Endometrium (tissue), 2 donors: ENCODE data around the gene DDX47.
"Not testable (repeated sequence)": the region's sequence is repeated elsewhere in the genome, so short reads cannot be mapped to it uniquely, and the experiment has no call there.

ENCODE experiments used
- FAIRE-seq: peaks from 2 replicates; lab custom pipeline; 2012; peaks lifted over from hg19 to GRCh38; lab: Jason Lieb, UNC
- donor health status: control.
- donor health status: control.

Gene DDX47

DNA sequence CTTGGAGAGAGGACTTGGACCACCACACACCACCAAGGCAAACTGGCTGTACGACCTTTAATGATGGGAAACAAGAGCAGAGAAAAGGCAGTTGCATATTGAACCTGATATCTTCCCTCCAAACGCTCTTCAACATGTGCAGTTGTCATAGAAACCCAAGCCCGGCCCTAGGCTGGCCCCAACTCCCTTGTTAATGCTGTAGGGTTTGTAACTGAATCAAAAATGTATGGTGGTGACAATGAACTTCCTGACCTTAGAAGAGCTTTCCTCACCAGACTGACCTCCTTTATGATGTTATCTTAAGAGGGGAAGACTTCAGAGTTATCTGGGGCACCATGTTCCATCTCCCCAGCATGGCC, 15.4 kb upstream of the DDX47 start:
- FAIRE-seq = no peak

DNA sequence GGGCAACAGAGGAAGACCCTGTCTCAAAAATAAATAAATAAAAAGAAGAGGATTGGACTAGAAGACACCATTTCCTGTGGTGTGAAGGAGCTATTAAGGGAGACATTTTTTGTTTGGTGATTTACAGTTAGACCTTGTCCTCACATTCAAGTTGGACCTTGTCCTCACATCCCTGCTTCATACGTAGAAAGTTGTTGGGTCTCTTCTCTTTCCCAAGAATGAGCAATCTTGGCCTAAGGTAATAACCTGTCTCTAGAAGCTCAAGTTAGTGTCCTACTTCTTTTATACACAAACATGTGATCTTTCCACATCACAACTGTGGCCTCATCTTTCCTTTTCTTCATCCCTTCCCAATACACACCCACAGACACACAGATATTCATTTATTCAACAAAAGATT, 14.7 kb upstream of the DDX47 start:
- FAIRE-seq = no peak

DNA sequence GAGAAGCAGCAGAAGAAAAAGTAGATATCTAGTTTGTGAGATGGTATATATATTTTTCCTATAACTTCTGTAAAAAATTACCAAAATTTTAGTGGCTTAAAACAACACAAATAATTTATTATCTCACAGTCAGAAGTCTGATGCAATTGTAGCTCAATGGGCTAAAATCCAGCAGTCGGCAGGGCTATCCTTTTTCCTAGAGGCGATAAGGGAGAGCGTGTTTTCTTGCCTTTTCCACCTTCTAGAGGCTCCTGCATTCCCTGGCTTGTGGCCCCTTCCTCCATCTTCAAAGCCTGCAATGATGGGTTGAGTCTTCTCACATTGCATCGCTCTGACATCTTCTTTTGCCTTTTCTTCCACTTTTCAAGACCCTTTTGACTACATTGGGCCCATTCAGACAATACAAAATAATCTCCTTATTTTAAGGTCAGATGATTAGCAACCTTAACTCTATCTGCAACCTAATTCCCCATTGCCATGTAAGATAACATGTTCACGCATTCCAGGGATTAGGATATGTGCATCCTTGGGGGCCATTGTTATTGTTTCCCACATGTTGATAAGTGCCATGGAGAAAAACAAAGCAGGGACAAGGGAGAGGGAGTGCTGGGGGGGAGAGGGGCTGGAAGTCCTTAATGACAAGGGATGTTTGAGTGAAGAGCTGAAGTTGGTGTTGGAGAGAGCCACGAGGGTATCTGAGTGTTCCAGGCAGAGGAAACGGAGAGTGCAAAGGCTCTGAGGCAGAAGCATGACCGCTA, 13.8 kb upstream of the DDX47 start:
- no peak for FAIRE-seq

DNA sequence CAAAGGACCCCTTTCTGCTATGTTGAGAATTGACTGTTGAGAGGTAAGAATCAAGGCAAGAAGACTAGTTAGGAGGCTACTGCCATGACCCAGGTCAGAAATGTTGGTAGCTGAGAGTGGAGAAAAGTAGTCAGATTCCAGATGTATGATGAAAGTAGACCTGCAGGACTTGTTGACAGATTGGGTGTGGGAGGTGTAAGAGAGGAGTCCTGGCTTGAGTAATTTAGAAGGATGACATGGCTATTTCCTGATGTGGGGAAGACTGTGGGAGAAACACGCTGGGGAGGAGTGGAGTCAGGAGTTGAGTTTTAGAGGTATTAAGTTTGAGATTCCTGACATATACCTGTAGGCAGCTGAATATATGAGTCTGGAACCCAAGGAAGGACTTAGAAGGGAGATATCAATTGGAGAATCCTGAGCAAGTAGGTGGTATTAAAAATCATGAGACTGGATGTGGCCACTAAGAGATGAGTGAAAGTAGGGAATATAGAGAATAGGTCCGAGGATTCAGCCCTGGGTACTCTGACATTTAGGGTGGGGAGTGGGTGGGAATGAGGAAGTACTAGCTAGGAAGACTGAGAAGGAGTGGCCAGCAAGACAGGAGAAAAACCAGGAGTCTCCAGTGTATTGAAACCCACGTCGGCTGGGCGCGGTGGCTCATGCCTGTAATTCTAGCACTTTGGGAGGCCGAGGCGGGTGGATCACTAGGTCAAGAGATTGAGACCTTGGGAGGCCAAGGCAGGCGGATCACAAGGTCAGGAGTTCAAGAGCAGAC, 12.6 kb upstream of the DDX47 start:
- no peak for FAIRE-seq

DNA sequence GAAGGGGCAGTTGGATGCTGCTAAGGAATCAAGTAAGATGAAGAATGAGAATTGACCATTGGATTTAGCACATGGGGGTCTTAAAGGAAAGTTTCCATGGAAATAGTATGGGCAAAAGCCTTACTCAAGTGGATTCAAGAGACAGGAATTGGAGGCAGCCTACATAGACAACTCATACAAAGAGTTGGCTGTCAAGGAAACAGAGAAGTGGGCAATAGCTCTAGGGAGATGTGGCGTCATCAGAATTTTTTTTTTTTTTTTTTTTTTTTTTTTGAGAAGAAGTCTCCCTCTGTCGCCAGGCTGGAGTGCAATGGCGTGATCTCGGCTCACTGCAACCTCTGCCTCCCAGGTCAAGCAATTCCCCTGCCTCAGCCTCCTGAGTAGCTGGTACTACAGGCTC, 11.5 kb upstream of the DDX47 start:
- not testable (repeated sequence) for FAIRE-seq

DNA sequence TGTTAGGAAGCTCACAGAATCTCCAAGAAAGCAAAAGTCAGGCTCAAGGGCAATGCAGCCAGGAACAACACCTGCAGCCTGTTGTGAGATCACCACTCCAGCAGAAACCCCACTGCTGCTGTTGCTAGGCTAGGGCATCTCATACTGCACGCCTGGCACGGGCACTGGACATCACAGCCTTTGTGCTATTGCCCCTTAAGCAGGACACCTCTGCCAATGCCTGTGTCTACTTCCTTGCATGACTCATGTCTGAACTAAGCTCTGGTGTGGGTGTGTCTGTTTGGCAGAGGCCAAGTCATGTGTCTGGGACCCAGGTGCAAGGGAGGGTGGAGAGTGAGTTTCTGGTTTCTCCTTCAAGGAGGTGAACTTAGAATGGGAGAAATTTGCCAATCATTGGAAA, 10.0 kb upstream of the DDX47 start:
- FAIRE-seq = no peak

DNA sequence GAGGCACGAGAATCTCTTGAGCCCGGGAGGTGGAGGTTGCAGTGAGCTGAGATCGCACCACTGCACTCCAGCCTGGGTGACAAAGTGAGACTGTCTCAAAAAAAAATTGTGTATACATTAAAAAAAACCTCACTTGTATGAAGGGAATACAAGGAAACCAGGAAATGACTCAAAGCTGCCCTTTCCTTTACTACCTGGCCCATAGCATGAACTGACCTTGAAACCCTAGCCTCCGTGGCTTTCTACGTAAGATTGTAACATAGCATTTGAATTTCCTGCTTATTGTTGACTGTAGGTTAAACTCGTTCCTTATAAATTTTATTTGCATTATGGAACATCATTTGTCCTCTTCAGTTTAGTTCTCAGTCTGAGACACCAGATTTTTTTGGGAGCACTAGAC, 9.1 kb upstream of the DDX47 start:
- FAIRE-seq = no peak

DNA sequence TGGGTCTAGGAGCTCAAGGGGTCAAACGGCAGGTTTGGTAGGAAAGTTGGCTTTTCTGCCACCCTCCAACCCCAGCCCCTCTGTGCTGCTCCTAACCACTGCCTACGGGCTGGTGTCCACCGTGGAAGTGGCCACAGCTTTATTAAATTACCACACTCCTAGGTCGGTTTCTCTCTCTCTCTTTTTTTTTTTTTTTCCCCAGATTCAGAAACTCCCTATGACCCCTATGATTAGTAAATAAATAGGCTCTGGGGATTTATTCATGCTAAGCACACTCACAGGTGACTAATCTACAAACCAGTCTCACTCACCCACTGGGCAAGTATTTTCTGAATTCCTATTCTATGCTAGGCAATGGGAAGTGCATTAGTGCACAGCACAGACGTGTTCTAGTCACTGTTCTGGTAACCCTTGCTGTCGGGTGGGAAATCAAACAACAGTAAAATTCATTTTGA, 8.7 kb upstream of the DDX47 start:
- no peak for FAIRE-seq

DNA sequence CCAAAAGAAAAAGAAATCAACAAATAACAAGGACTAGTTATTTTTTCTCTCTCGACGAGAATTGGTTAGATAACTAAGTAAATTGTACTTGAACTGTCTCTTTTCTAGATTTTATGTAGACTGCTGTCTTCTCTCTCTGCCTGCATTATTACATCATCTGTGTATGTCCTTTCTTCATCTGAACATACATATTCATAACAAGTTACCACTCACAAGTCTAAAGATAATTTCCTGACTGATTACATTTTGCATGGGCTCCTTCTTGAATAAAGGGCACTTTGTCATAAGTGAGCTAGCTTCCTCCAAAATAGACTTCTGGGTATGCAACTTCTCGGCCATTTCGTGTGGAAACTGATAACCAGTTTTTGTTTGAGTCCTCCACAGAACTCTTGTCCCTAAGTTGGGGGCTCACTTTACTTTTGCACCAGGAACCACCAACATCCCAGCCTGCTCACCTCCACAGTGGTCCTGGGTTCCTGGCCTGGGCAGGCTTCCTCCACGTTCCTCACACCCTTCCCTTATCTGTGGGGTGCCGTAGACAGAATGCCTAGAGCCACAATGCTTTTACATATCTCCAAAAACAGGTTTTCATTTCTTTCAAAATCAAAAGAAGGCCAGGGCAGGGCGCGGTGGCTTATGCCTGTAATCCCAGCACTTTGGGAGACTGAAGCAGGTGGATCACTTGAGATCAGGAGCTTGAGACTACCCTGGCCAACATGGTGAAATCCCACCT, 6.2 kb upstream of the DDX47 start:
- FAIRE-seq = no peak

DNA sequence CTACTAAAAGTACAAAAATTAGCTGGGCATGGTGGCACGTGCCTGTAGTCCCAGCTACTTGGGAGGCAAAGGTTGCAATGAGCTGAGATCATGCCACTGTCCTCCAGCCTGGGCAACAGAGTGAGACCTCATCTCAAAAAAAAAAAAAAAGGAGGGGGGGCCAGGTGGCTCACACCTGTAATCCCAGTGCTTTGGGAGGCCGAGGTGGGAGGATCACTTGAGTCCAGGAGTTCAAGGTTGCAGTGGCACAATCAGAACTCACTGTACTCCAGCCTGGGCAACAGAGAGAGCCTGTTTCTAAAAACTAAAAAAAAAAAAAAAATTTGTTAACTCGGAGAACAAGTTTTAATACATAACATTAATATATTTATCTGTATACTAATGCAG, 5.6 kb upstream of the DDX47 start:
- FAIRE-seq = not testable (repeated sequence)

DNA sequence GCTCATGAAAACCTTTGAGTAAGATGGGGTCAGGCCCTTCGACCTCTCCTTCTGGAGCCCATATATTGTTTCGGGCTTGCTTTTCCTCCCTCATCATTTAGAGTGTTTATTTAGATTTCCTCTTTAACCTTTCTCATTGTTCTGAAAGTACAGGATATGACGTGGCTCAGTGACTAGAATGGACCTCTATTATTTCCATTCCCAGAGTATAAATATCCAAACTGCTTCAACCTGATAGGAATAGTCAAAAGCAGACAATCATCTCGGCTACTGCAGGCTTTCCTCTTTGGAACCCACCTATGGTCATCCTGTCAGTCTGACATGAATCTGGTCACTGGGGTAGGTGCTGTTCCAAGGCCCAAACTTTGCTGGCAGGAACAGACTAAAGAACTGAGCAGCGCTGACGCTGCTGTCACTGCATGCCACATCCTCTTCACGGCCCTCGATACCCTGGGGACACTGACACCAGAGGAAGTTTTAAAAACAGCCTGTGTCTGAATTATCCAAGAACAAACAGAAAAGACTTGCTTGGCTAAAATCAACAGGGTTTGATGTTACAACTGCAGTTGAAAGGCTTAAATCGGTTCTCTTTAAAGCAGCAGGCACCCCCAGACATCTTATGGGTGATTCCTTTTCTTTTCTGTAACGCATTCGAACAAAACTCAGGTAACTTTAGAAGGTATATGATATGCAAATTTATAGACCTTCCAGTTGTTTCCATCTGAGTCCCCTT, 5.0 kb upstream of the DDX47 start:
- no peak for FAIRE-seq

DNA sequence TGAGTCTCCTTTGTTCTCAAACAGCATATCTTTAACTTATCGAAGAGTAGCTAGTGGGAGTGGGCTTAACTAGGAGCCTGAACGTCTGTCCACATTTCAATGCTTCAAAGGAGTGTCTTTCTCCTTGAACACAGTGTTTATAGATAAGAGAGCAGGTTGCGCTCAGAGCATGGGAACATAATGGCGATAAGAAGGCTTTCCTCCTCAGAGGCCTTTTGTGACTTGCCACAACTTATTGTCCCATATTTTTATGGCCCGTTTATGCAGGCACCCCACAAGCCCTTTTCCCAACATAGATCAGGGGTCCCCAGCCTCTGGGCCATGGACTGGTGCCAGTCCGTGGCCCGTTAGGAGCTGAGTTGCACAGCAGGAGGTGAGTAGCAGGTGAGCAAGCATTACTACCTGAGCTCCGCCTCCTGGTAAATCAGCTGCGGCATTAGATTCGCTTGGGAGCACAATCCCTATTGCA, 2.6 kb upstream of the DDX47 start:
- no peak for FAIRE-seq

DNA sequence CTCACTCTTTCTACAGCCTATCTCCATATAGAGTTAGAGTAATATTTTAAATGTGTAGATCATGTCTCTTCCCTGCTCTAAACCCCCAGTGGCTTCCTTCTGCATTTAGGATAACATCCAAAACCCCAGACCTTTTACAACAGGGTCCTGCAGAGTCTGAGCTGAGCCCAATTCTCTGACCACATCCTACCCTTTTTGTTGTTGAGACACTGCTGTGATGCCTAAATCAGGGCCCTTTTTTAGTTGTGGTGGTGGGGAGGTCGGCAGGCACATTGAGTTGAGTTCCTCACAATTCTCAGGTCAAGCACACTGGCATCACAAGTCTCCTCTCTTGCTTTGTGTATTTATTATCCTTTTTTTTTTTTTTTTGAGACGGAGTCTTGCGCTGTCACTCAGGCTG, 1.8 kb upstream of the DDX47 start:
- FAIRE-seq = no peak

DNA sequence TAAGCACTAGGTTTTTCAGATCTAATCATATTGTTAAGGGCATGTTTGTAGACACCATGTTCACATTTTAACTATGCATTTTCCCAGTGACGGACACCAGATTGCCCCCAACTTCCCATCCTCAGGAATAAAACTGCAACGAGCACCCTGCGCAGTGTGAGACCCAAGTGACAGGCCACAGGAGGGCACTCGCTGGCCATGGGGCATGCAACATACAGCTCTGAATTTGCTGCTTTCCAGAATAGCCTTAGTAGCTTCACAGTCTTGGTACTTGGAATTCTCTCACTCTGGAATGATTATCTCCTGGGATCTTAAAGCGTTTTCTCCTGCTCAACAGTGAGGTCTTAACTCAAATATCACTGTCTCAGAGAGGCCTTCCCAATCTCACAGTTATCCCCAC, 972 bp upstream of the DDX47 start:
- no peak for FAIRE-seq

DNA sequence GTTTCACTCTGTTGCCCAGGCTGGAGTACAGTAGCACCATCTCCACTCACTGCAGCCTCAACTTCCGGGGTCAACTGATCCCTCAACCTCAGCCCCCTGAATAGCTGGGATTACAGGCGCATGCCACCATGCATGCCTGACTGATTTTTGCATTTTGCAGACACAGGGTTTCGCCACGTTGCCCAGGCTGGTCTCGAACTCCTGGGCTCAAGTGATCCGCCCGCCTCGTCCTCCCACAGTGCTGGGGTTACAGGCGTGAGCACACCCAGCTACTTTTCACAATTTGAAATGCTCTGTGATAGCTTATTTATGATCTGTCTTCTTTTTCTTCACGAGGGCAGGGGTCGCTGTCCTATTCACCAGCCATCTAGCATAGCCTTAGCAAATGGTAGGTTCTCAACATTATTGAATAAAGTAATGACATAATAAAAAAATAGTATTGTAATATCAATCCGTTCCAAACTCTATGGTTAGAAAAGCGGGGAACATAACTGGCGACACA, 477 bp upstream of the DDX47 start:
- FAIRE-seq = no peak

DNA sequence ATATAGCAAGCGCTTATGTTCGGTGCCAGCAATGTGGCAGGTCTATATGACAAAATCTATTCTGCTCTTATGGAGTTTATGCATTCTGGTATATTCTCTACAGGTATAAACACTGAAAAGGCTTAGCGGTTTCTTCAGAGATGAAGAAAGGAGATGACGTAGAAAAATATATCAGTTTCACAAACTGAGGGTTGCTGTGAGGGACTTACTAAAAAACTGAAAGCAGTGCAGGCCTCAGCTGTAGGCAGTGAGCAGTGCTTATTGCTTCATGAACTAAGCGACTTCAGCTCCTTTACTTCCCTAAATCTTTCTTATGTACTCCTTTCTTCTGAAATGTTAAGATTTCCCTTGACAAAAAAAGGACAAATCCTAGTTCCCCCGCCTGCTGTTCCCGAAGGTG, 4.5 kb downstream of the DDX47 start:
- no peak for FAIRE-seq

DNA sequence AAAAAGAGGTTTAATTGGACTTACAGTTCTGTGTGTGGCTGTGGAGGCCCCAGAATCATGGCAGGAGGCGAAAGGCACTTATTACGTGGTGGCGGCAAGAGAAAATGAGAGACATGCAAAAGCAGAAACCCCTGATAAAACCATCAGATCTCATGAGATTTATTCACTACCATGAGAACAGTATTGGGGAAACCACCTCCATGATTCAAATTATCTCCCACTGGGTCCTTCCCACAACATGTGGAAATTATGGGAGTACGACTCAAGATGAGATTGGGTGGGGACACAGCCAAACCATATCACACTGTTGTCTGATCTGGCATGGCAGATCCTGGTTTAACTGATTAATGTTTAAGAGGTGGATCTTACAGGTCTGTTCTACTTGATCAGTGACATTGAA, 5.6 kb downstream of the DDX47 start:
- FAIRE-seq = no peak

DNA sequence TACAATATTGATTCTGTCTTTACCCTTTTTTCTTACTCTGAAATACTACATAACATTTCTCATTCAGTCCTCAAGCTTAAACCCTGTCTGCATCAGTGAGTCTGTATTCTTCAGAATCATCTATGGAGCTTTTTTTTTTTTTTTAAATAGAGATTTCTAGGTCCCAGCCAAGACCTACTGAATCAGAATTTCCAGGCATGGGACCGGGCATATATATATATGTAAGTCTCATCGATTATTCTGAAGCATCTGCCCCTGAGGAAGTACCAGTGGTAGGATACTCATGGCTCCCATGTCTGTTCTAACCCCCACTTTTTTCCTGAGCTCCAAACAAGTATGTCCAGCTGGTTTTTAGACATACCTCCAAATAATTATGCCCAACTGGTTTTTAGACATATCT, 6.1 kb downstream of the DDX47 start:
- FAIRE-seq = no peak

DNA sequence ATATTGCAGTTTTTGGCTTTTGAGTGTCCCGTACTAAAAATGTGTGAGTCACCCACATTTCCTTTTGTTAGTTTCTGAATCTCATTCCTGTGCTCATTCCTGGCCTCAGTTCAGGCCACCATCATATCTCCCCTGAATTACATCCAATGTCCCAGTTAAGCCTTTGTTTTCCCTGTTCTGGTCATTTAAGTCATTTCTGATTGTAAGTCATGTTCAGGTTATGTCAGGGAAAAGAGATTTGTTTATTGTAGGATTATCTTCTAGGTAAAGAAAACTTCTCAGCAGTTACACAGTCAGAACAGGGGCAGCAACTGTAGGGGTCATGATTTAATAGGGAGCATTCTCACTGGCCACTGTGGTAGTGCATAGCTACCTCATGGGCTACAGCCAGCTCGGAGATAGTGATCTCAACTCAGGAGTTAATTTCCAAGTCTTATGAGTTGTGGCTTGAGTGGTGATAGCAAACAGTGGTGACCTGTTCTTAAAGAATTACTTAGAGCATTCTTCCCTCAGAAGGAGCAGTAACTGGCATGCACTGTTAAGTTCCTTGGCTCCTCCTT, 6.7 kb downstream of the DDX47 start:
- FAIRE-seq = no peak

DNA sequence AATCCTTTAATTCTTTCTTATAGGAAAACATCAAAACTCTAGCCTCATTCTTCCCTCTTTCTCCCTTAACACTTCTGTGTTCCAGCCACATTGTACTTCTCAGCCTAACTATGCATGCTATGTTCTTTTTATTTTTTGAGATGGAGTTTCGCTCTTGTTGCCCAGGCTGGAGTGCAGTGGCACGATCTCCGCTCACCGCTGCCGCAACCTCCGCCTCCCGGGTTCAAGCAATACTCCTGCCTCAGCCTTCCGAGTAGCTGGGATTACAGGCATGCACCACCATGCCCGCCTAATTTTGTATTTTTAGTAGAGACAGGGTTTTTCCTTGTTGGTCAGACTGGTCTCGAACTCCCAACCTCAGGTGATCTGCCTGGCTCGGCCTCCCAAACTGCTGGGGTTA, 7.2 kb downstream of the DDX47 start:
- not testable (repeated sequence) for FAIRE-seq

DNA sequence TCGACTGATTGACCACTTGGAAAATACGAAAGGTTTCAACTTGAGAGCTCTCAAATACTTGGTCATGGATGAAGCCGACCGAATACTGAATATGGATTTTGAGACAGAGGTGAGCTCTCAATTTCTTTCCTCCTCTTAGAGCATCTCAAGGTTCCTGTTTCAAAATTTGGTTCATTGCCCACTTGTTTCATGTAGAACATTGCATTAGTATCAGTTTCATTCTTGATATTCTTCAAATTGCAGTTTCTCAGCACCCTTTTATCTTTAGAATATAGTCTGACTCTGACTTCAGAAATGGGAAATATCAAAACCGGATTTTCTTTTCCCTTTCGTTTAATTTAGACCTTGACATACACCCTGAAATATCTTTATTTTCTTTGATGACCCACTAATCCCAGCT, 8.8 kb downstream of the DDX47 start:
- no peak for FAIRE-seq

DNA sequence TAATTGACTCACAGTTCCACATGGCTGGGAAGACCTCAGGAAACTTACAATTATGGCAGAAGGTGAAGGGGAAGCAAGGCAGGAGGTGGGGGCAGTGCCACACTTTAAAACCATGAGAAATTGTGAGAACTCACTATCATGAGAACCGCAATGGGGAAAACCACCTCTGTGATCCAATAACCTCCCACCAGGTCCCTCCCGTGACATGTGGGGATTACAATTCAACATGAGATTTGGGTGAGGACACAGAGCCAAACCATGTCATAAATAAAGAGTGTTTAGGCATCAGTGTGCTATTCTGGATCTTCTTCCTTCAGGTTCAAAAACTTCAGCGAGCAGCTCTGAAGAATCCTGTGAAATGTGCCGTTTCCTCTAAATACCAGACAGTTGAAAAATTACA, 9.7 kb downstream of the DDX47 start:
- FAIRE-seq = no peak
